NCI-H748 (cell line): Measurements from ENCODE around the gene FXN.

Source experiments
- DNase-seq: peaks from one replicate; lab custom pipeline; 2025; ENCODE audit not compliant: unreplicated experiment; lab: John Stamatoyannopoulos, UW

The FXN gene

DNA sequence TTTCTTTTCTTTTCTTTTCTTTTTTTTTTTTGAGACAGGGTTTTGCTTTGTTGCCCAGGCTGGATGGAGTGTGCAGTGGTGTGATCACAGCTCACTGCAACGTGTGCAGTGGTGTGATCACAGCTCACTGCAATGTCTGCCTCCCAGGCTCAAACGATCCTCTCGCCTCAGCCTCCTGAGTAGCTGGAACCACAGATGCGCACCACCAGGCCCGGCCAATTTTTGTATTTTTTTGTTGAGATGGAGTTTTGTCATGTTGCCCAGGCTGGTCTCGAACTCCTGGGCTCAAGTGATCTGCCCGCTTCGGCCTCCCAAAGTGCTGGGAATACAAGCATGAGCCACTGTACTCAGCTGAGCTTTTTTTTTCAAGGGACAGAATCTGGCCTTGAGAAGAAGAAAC lies 101.8 kb downstream of the FXN start:
- no peak for DNase-seq

DNA sequence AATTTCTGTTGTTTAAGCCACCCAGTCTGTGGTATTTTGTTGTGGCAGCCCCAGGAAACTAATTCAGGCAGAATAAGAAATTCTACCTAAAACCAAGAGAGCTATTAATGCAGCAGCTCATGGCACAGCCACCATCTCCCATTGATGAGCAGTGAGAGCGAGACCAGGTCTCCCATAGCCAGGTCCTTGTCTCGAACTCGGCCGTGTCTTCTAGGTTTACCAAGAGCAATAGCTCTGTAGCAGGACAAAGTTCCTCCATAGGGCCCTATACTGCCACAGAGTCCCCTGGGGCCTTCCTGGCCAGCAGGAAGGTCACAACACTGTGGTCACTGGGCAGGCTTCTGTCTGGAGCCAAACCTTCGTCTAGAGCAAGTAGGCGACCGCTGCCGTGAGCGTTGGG lies 104.0 kb downstream of the FXN start:
- DNase-seq, result no peak

DNA sequence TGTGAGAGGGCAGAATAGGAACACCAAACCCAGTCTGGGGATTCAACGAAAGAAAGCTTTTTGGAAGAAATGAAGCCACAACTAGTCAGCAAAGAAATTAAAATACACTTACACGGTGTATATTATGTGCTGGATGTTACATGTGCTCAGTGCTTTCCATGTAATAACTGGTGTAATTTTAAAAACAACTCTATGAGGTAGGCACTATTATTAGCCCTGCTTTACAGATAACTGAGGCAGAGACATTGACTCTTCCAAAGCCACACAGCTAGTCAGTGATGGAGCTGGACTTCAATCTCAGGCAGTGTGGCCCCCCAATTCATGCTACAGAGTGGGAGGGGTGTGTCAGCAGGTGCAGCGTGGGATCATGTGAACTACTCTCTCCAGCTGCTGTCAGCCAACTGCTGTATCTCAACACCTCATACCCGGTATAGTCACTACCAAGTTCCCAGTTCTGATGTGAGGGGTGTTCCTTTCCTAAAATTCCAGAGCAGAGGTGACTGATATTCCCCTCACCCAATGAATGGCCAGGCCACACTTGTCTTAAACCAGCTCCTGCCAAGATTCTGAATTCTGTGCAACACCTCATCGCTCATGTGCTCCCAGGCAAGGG lies 104.7 kb downstream of the FXN start:
- no peak for DNase-seq

DNA sequence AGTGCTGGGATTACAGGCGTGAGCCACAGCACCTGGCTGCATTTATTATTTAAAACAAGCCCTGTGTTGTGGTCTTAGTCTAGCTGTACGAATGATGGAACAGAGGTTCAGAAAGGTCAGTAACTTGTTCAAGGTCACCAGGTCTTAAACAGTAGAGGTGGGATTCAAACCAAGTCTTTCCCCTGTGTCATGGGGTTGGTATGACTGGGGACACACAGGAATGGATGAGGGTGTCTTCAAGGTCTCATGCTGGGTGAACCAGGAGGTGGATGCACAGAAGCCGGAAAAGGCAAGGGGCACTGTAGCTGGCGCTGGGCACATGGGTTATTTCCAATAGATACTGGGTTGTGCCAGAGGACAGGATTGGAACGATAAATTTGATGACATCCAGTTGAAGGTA lies 106.3 kb downstream of the FXN start:
- no peak for DNase-seq

DNA sequence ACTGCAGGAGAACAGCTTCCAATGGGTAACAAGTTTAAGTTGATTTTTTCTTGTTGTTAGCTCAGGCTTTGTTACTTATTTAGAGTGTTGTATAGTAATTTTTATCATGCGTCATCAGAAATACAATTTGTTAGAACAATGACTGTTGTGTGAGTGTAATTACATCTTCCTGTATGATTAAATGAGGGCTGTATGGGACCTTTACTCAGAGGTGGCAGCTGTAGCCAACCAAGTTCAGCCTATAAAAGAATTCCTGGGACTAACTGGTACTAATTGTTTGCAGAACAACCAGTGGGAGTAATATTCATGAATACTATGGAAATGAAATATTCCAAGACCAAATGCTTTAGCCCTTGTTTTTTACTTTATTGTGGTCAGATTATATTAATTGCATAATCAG lies 107.7 kb downstream of the FXN start:
- DNase-seq, result no peak

DNA sequence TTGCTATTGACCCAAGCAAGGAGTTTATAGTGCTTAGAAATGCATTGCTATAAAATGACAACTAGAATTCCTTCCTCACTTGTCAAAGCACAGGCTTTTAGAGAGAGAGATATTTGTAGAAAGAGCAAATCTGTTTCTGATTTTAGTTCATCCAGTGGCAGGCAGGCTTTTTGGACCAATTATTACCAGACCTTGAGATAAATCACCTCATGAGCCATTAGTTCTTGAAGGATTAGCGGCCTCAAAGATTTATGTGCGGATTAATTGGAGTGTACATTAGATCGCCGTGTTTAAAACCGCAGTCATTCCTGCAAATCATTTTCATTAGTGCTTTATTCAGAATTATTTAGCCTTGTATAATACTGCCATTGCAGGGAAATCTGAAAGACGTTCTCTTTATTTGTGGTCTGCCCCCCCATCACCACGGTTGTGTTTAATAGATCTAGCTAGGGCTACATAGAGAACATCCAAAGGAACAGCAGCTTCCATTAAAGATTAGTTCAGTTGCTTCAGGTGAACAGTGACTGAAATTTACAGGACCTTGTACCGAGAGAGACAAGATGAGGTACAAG lies 109.7 kb downstream of the FXN start:
- peak; percentile 24 for DNase-seq

DNA sequence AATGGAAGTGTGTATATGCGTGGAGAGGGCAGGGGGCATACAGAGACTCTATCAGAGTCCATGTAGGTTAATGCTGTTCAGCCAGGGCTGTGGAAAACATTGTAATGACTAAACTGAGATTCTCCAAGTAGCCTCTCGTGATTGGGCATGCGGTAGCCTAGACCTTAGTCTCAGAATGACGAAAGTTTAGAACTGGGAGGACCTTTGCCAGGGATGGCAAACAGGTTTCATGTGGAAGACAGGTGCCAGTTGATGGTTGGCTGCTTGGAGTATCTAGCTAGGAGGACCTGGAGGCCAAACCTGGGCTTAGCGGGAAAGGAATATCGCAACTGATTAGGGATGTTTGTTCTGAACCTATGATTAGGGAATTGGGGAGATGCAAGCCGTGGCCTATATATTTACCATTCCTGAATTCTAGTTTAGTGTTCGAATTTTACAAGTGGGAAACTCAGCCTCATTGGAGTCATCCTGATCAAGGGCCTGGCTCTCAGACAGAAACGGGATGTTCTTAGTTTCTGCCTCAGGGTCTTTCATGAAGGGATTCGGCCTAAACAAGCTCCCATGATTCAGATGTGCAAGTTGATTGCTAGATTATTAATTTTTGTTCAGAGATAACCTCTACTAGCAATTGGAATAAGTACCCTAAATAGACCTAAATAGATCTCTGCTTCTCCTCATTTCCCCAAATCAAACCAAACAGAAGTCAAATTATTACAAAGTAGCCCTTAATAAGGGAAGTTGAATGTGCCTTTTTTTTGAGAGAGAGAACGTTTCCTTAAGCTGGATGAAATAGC lies 111.7 kb downstream of the FXN start:
- no peak for DNase-seq

DNA sequence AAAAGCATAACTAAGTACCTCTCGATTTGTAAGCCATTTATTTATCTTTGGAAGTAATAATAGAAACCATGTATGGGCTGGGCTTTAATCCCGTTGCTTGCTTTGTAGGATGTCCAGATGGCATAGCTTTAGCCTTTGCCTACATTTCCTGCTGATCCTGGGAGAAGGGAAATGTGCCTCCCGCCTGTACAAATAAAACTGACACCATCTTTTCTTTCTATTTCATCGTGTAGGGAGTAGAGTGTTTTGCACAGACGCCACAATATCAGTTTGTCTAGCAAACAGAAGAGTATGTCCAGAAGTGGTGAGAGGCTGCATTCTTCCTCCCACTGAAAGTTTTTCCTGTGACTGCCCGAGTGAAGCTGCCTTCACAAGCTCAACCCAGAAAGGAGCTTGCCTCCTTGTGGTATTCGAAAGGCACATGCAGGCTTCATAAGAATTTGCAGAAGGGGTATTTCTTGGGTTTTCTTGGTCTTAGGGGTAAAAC lies 113.8 kb downstream of the FXN start:
- DNase-seq, result peak; percentile 22
